ENCODE data around the gene VEGFA.

VEGFA gene

DNA sequence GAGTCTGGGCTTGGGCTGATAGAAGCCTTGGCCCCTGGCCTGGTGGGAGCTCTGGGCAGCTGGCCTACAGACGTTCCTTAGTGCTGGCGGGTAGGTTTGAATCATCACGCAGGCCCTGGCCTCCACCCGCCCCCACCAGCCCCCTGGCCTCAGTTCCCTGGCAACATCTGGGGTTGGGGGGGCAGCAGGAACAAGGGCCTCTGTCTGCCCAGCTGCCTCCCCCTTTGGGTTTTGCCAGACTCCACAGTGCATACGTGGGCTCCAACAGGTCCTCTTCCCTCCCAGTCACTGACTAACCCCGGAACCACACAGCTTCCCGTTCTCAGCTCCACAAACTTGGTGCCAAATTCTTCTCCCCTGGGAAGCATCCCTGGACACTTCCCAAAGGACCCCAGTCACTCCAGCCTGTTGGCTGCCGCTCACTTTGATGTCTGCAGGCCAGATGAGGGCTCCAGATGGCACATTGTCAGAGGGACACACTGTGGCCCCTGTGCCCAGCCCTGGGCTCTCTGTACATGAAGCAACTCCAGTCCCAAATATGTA lies 957 bp upstream of the VEGFA start:
- Histone ChIP-seq H2AK5ac (ENCODE audit: low read depth, low read length) (peak overlapping the region; percentile 30), H3K9me3 (replicated peaks in 1 of 2; ENCODE audit: control insufficient read depth in 2 of 2, insufficient read depth in 1 of 2, low read depth in 1 of 2, low read length in 2 of 2) (no peaks in the 10 kb centered on the region), H3K18ac (ENCODE audit: low read length) (peak overlapping the region; percentile 28), H3K27ac (replicated peaks; ENCODE audit: low read length) (no peak overlapping the region), H2AFZ (ENCODE audit: low read length) (peak overlapping the region; percentile 98), H3K23ac (ENCODE audit: low read depth, low read length, poor library complexity) (peak overlapping the region; percentile 97), H2BK15ac (ENCODE audit: low read length) (peak overlapping the region; percentile 13), H3K36me3 (replicated peaks in 1 of 2; ENCODE audit: control insufficient read depth in 2 of 2, insufficient read depth in 2 of 2, low read length in 2 of 2) (no peaks in the 10 kb centered on the region), H3K4ac (ENCODE audit: low read length) (no peak overlapping the region), H2BK5ac (ENCODE audit: low read length) (no peak overlapping the region), H3K14ac (ENCODE audit: low read length) (no peak overlapping the region), H3K27me3 (ENCODE audit: control insufficient read depth in 3 of 3, insufficient read depth in 3 of 3, low read depth in 1 of 3, low read length in 3 of 3) (peaks cover 0 to 34% (median 0%) of the 10 kb centered on the region in 3 experiments), H3K9ac (ENCODE audit: low read depth, low read length, poor library complexity) (no peak overlapping the region), H2BK120ac (ENCODE audit: low read depth, low read length) (no peak overlapping the region), H3K4me2 (ENCODE audit: insufficient read depth, low read length, poor library complexity, severe bottlenecking) (no peak overlapping the region), H2BK12ac (ENCODE audit: low read length) (no peak overlapping the region), H4K8ac (ENCODE audit: low read depth, low read length) (no peak overlapping the region), H3K79me1 (ENCODE audit: low read depth, low read length) (peaks cover 16% of the 10 kb centered on the region), H4K91ac (ENCODE audit: low read depth, low read length, poor library complexity) (no peak overlapping the region), H3K4me1 (ENCODE audit: control insufficient read depth in 2 of 2, insufficient read depth in 1 of 2, low read depth in 1 of 2, low read length in 2 of 2) (peaks cover 10 to 36% of the 10 kb centered on the region in 2 donors), H3K4me3 (ENCODE audit: low read length in 2 of 2) (no peak overlapping the region)
- no CpG with 5 or more reads among the region's 8 CpGs for WGBS, 2 donors (ENCODE audit: extremely low coverage in 2 of 2, insufficient read length in 2 of 2, insufficient replicate concordance in 1 of 2)
- DNase-seq (ENCODE audit: low spot score): no peak

DNA sequence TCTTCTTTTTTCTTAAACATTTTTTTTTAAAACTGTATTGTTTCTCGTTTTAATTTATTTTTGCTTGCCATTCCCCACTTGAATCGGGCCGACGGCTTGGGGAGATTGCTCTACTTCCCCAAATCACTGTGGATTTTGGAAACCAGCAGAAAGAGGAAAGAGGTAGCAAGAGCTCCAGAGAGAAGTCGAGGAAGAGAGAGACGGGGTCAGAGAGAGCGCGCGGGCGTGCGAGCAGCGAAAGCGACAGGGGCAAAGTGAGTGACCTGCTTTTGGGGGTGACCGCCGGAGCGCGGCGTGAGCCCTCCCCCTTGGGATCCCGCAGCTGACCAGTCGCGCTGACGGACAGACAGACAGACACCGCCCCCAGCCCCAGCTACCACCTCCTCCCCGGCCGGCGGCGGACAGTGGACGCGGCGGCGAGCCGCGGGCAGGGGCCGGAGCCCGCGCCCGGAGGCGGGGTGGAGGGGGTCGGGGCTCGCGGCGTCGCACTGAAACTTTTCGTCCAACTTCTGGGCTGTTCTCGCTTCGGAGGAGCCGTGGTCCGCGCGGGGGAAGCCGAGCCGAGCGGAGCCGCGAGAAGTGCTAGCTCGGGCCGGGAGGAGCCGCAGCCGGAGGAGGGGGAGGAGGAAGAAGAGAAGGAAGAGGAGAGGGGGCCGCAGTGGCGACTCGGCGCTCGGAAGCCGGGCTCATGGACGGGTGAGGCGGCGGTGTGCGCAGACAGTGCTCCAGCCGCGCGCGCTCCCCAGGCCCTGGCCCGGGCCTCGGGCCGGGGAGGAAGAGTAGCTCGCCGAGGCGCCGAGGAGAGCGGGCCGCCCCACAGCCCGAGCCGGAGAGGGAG lies 580 bp downstream of the VEGFA start:
- Histone ChIP-seq H3K9ac (ENCODE audit: low read depth, low read length, poor library complexity) (peak overlapping the region; percentile 98), H3K9me3 (replicated peaks in 1 of 2; ENCODE audit: control insufficient read depth in 2 of 2, insufficient read depth in 1 of 2, low read depth in 1 of 2, low read length in 2 of 2) (no peaks in the 10 kb centered on the region), H3K4me3 (ENCODE audit: low read length in 2 of 2) (peak overlapping the region; percentile 91 to 95), H2BK12ac (ENCODE audit: low read length) (no peak overlapping the region), H4K8ac (ENCODE audit: low read depth, low read length) (no peak overlapping the region), H2BK120ac (ENCODE audit: low read depth, low read length) (no peak overlapping the region), H3K23ac (ENCODE audit: low read depth, low read length, poor library complexity) (peak overlapping the region; percentile 99), H2BK15ac (ENCODE audit: low read length) (peak overlapping the region; percentile 14), H3K36me3 (replicated peaks in 1 of 2; ENCODE audit: control insufficient read depth in 2 of 2, insufficient read depth in 2 of 2, low read length in 2 of 2) (peaks cover 0 to 3% of the 10 kb centered on the region in 2 donors), H2AFZ (ENCODE audit: low read length) (peak overlapping the region; percentile 98), H3K79me1 (ENCODE audit: low read depth, low read length) (peaks cover 16% of the 10 kb centered on the region), H2AK5ac (ENCODE audit: low read depth, low read length) (peak overlapping the region; percentile 81), H3K27me3 (ENCODE audit: control insufficient read depth in 3 of 3, insufficient read depth in 3 of 3, low read depth in 1 of 3, low read length in 3 of 3) (peaks cover 0 to 25% (median 0%) of the 10 kb centered on the region in 3 experiments), H3K4ac (ENCODE audit: low read length) (no peak overlapping the region), H3K4me2 (ENCODE audit: insufficient read depth, low read length, poor library complexity, severe bottlenecking) (peak overlapping the region; percentile 72), H3K27ac (replicated peaks; ENCODE audit: low read length) (peak overlapping the region; percentile 59), H4K91ac (ENCODE audit: low read depth, low read length, poor library complexity) (no peak overlapping the region), H2BK5ac (ENCODE audit: low read length) (peak overlapping the region; percentile 44), H3K14ac (ENCODE audit: low read length) (peak overlapping the region; percentile 100), H3K4me1 (ENCODE audit: control insufficient read depth in 2 of 2, insufficient read depth in 1 of 2, low read depth in 1 of 2, low read length in 2 of 2) (peaks cover 22 to 40% of the 10 kb centered on the region in 2 donors), H3K18ac (ENCODE audit: low read length) (peak overlapping the region; percentile 96)
- WGBS, 2 donors (ENCODE audit: extremely low coverage in 2 of 2, insufficient read length in 2 of 2, insufficient replicate concordance in 1 of 2): no CpG with 5 or more reads among the region's 84 CpGs
- DNase-seq (ENCODE audit: low spot score): peak; percentile 51

DNA sequence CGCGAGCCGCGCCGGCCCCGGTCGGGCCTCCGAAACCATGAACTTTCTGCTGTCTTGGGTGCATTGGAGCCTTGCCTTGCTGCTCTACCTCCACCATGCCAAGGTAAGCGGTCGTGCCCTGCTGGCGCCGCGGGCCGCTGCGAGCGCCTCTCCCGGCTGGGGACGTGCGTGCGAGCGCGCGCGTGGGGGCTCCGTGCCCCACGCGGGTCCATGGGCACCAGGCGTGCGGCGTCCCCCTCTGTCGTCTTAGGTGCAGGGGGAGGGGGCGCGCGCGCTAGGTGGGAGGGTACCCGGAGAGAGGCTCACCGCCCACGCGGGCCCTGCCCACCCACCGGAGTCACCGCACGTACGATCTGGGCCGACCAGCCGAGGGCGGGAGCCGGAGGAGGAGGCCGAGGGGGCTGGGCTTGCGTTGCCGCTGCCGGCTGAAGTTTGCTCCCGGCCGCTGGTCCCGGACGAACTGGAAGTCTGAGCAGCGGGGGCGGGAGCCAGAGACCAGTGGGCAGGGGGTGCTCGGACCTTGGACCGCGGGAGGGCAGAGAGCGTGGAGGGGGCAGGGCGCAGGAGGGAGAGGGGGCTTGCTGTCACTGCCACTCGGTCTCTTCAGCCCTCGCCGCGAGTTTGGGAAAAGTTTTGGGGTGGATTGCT lies 1.3 kb downstream of the VEGFA start:
- peaks cover 0 to 18% (median 0%) of the 10 kb centered on the region in 3 experiments for H3K27me3 ChIP-seq (ENCODE audit: control insufficient read depth in 3 of 3, insufficient read depth in 3 of 3, low read depth in 1 of 3, low read length in 3 of 3)
- peak overlapping the region; percentile 50 for H2BK15ac ChIP-seq (ENCODE audit: low read length)
- H4K91ac ChIP-seq (ENCODE audit: low read depth, low read length, poor library complexity): no peak overlapping the region
- H3K18ac ChIP-seq (ENCODE audit: low read length): peak overlapping the region; percentile 96
- H2BK12ac ChIP-seq (ENCODE audit: low read length): peak overlapping the region; percentile 23
- peak overlapping the region; percentile 98 for H3K9ac ChIP-seq (ENCODE audit: low read depth, low read length, poor library complexity)
- DNase-seq (ENCODE audit: low spot score): peak; percentile 26
- no peak overlapping the region for H4K8ac ChIP-seq (ENCODE audit: low read depth, low read length)
- H3K4me3 ChIP-seq (ENCODE audit: low read length in 2 of 2): peak overlapping the region; percentile 91 to 95
- H2AK5ac ChIP-seq (ENCODE audit: low read depth, low read length): peak overlapping the region; percentile 81
- no peak overlapping the region for H2BK120ac ChIP-seq (ENCODE audit: low read depth, low read length)
- no peak overlapping the region for H3K27ac ChIP-seq (replicated peaks; ENCODE audit: low read length)
- H3K4me1 ChIP-seq (ENCODE audit: control insufficient read depth in 2 of 2, insufficient read depth in 1 of 2, low read depth in 1 of 2, low read length in 2 of 2): peaks cover 22 to 33% of the 10 kb centered on the region in 2 donors
- H3K4me2 ChIP-seq (ENCODE audit: insufficient read depth, low read length, poor library complexity, severe bottlenecking): peak overlapping the region; percentile 72
- peak overlapping the region; percentile 99 for H3K23ac ChIP-seq (ENCODE audit: low read depth, low read length, poor library complexity)
- no CpG with 5 or more reads among the region's 66 CpGs for WGBS, 2 donors (ENCODE audit: extremely low coverage in 2 of 2, insufficient read length in 2 of 2, insufficient replicate concordance in 1 of 2)
- peaks cover 16% of the 10 kb centered on the region for H3K79me1 ChIP-seq (ENCODE audit: low read depth, low read length)
- H2AFZ ChIP-seq (ENCODE audit: low read length): peak overlapping the region; percentile 98
- H2BK5ac ChIP-seq (ENCODE audit: low read length): peak overlapping the region; percentile 44
- peaks cover 0 to 3% of the 10 kb centered on the region in 2 donors for H3K36me3 ChIP-seq (replicated peaks in 1 of 2; ENCODE audit: control insufficient read depth in 2 of 2, insufficient read depth in 2 of 2, low read length in 2 of 2)
- H3K4ac ChIP-seq (ENCODE audit: low read length): peak overlapping the region; percentile 5
- no peaks in the 10 kb centered on the region for H3K9me3 ChIP-seq (replicated peaks in 1 of 2; ENCODE audit: control insufficient read depth in 2 of 2, insufficient read depth in 1 of 2, low read depth in 1 of 2, low read length in 2 of 2)
- H3K14ac ChIP-seq (ENCODE audit: low read length): peak overlapping the region; percentile 100
